Measurements from ENCODE around the gene CRB3. TPM values are rescaled to one million over a fixed set of nuclear protein-coding genes. Genes with fewer than 3 reads are reported as not detected.

The CRB3 gene
- polyA plus RNA-seq, 2 of the 4 experiments (the other 2 are of a cell fraction), result 1.9 to 5.7 TPM

DNA sequence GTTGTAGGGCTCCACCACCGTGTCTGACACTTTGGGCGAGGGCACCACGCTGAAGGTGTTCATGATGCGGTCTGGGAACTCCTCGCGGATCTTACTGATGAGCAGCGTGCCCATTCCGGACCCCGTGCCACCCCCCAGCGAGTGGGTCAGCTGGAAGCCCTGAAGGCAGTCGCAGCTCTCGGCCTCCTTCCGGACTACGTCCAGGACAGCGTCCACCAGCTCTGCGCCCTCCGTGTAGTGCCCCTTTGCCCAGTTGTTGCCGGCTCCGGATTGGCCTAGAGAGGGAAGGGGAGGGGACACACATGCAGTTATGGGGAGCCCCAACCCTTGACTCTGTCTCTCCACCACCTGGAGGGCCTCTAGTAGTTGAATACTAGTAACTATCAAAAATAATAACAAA, 31.9 kb downstream of the CRB3 start (continued):
- TF ChIP-seq FOSL2 (IDR thresholded peaks at IDR 0.05) (no peak), FOSL2 (CRISPR knock-in tag; IDR thresholded peaks at IDR 0.05) (no peak), EHMT2 (IDR thresholded peaks at IDR 0.05; ENCODE audit: low read depth) (no peak), MYC (IDR thresholded peaks at IDR 0.05; ENCODE audit: borderline replicate concordance, low read length) (no peak), RARB (CRISPR knock-in tag; IDR thresholded peaks at IDR 0.05) (no peak), EHF (CRISPR knock-in tag; IDR thresholded peaks at IDR 0.05) (no peak)

DNA sequence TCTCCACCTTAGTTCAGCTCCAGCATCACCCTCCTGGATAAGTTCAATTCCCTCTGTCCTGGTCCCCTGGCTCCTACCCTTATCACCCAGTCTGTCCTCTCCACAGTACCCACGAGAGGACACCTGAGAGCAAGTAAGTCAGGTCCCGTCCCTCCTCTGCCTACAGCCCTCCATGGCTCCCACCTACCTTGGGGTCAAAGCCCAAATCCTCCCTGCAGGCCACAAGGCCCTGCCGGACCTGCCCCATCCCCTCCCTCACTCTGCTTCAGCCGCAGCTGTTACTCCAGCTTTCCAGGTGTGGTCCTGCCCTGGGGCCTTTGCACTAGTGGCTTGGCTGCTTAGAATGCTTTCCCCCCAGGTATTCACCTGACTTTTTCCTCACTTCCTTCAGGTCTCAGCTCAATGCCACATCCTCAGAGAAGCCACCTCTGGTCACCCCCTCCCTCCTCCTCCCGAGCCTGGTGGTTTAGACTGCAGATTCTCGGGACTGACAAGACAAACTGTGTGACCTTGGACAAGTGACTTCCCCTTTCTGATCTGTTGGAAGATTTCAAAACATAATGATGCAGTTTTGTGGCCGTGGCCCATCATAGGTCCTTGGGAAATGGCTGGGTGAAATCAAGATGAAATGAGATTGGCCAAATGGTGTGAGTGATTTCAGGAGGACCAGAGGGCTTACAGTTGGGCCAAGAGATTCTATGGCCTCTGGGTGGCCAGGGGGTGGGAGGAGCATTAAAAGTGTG, 34.4 kb downstream of the CRB3 start:
- WGBS (ENCODE audit: missing lambda C conversion rate), result 81% methylated on average over 7 of the region's 7 CpGs
- FAIRE-seq, result no peak
- no peak for DNase-seq (ENCODE audit: low read depth in 1 of 2, low spot score in 1 of 2)
- no peak for ATAC-seq
- peaks cover 5% of the 10 kb centered on the region; the same call in 2 of the 3 replicates for H3K4me1 ChIP-seq
- POLR2A ChIA-PET, result no interaction called here
- no peaks in the 10 kb centered on the region for H3K9me3 ChIP-seq
- no peak overlapping the region for H3K4me3 ChIP-seq
- no peak overlapping the region for H3K4me2 ChIP-seq
- CTCF ChIA-PET, result no interaction called here
- H3K27ac ChIP-seq, result no peak overlapping the region
- TF ChIP-seq ZFP36 (IDR thresholded peaks at IDR 0.05; ENCODE audit: borderline replicate concordance, partially characterized antibody), result peak; percentile 10
- TF ChIP-seq, protein P1, sequence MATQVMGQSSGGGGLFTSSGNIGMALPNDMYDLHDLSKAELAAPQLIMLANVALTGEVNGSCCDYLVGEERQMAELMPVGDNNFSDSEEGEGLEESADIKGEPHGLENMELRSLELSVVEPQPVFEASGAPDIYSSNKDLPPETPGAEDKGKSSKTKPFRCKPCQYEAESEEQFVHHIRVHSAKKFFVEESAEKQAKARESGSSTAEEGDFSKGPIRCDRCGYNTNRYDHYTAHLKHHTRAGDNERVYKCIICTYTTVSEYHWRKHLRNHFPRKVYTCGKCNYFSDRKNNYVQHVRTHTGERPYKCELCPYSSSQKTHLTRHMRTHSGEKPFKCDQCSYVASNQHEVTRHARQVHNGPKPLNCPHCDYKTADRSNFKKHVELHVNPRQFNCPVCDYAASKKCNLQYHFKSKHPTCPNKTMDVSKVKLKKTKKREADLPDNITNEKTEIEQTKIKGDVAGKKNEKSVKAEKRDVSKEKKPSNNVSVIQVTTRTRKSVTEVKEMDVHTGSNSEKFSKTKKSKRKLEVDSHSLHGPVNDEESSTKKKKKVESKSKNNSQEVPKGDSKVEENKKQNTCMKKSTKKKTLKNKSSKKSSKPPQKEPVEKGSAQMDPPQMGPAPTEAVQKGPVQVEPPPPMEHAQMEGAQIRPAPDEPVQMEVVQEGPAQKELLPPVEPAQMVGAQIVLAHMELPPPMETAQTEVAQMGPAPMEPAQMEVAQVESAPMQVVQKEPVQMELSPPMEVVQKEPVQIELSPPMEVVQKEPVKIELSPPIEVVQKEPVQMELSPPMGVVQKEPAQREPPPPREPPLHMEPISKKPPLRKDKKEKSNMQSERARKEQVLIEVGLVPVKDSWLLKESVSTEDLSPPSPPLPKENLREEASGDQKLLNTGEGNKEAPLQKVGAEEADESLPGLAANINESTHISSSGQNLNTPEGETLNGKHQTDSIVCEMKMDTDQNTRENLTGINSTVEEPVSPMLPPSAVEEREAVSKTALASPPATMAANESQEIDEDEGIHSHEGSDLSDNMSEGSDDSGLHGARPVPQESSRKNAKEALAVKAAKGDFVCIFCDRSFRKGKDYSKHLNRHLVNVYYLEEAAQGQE (IDR thresholded peaks at IDR 0.05), result no peak

DNA sequence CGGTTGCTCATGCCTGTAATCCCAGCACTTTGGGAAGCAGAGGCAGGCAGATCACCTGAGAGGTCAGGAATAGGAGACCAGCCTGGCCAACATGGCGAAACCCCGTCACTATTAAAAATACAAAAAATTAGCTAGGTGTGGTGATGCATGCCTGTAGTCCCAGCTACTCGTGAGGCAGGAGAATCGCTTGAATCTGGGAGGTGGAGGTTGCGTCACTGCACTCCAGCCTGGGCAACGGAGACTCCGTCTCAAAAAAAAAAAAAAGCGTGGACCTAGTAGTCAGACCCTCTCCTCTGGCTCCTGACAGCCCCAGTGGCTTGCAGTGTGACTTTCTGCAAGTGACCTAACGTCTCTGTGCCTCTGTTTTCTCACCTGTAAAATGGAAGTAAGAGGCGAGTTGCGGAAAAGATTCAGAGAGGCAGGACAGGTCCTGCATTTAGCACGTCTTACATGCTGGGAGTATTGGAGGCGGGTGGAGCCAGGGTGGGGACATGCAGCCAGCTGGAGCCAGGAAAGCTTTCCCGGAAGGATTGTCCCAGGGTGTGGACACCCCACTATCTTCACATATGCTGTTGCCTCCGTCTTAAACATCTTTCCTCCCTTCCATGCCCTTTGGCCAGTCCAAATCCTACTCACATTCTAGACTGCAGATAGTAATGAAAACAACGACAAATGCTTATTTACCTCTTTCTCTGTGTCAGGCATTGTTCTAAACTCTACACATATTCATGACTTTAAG, 35.1 kb downstream of the CRB3 start:
- H3K27ac ChIP-seq, result no peak overlapping the region
- no peak for ATAC-seq
- no peaks in the 10 kb centered on the region for H3K9me3 ChIP-seq
- FAIRE-seq, result no peak
- ChIA-PET CTCF (interaction anchor here (0.6 to 2.0 kb wide), 6 partner anchors 17 to 451 kb away, joined by 3 to 8 read pairs (median 4); partner anchors contain the start of gene DENND1C), POLR2A (interaction anchor here (0.6 kb wide), 1 partner anchor 8 kb away, joined by 3 read pairs; no protein-coding TSS in a partner anchor)
- TF ChIP-seq ZSCAN20 (CRISPR knock-in tag; IDR thresholded peaks at IDR 0.05) (no peak), RNF2 (IDR thresholded peaks at IDR 0.05; ENCODE audit: borderline replicate concordance, low read depth) (no peak), EHMT2 (IDR thresholded peaks at IDR 0.05; ENCODE audit: low read depth) (no peak), CHD4 (IDR thresholded peaks at IDR 0.05; ENCODE audit: borderline replicate concordance) (no peak), CEBPB (IDR thresholded peaks at IDR 0.05) (no peak), JUN (IDR thresholded peaks at IDR 0.05) (no peak), MAFK (IDR thresholded peaks at IDR 0.05; ENCODE audit: partially characterized antibody) (no peak), SMC3 (IDR thresholded peaks at IDR 0.05) (no peak), TP53 (CRISPR knock-in tag; IDR thresholded peaks at IDR 0.05) (no peak), KDM5A (IDR thresholded peaks at IDR 0.05) (no peak)
- TF ChIP-seq, protein P2, sequence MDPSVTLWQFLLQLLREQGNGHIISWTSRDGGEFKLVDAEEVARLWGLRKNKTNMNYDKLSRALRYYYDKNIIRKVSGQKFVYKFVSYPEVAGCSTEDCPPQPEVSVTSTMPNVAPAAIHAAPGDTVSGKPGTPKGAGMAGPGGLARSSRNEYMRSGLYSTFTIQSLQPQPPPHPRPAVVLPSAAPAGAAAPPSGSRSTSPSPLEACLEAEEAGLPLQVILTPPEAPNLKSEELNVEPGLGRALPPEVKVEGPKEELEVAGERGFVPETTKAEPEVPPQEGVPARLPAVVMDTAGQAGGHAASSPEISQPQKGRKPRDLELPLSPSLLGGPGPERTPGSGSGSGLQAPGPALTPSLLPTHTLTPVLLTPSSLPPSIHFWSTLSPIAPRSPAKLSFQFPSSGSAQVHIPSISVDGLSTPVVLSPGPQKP (IDR thresholded peaks at IDR 0.05; ENCODE audit: low read depth, low read length), result no peak
- TF ChIP-seq, protein P3, sequence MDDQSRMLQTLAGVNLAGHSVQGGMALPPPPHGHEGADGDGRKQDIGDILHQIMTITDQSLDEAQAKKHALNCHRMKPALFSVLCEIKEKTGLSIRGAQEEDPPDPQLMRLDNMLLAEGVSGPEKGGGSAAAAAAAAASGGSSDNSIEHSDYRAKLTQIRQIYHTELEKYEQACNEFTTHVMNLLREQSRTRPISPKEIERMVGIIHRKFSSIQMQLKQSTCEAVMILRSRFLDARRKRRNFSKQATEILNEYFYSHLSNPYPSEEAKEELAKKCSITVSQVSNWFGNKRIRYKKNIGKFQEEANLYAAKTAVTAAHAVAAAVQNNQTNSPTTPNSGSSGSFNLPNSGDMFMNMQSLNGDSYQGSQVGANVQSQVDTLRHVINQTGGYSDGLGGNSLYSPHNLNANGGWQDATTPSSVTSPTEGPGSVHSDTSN (IDR thresholded peaks at IDR 0.05), result no peak
- TF ChIP-seq, protein P4, sequence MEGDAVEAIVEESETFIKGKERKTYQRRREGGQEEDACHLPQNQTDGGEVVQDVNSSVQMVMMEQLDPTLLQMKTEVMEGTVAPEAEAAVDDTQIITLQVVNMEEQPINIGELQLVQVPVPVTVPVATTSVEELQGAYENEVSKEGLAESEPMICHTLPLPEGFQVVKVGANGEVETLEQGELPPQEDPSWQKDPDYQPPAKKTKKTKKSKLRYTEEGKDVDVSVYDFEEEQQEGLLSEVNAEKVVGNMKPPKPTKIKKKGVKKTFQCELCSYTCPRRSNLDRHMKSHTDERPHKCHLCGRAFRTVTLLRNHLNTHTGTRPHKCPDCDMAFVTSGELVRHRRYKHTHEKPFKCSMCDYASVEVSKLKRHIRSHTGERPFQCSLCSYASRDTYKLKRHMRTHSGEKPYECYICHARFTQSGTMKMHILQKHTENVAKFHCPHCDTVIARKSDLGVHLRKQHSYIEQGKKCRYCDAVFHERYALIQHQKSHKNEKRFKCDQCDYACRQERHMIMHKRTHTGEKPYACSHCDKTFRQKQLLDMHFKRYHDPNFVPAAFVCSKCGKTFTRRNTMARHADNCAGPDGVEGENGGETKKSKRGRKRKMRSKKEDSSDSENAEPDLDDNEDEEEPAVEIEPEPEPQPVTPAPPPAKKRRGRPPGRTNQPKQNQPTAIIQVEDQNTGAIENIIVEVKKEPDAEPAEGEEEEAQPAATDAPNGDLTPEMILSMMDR (IDR thresholded peaks at IDR 0.05), result no peak
- TF ChIP-seq, protein P5, sequence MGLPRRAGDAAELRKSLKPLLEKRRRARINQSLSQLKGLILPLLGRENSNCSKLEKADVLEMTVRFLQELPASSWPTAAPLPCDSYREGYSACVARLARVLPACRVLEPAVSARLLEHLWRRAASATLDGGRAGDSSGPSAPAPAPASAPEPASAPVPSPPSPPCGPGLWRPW (IDR thresholded peaks at IDR 0.05), result no peak
- TF ChIP-seq, protein P6, sequence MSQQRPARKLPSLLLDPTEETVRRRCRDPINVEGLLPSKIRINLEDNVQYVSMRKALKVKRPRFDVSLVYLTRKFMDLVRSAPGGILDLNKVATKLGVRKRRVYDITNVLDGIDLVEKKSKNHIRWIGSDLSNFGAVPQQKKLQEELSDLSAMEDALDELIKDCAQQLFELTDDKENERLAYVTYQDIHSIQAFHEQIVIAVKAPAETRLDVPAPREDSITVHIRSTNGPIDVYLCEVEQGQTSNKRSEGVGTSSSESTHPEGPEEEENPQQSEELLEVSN (IDR thresholded peaks at IDR 0.05; ENCODE audit: borderline replicate concordance, low read depth), result no peak
- peaks cover 5% of the 10 kb centered on the region; the same call in 2 of the 3 replicates for H3K4me1 ChIP-seq
- H3K4me2 ChIP-seq, result no peak overlapping the region
- 88% methylated on average over 17 of the region's 17 CpGs for WGBS (ENCODE audit: missing lambda C conversion rate)
- DNase-seq (ENCODE audit: low read depth in 1 of 2, low spot score in 1 of 2), result no peak
- no peak overlapping the region for H3K4me3 ChIP-seq

Measured in A549 (cell line).